ENCODE data around the gene ASGR1. TPM values are rescaled to one million over a fixed set of nuclear protein-coding genes. Genes with fewer than 3 reads are reported as not detected.

Gene ASGR1
- total and polyA plus RNA-seq, 12 donors, result 0.32 to 1.2 (median 0.58) TPM; not detected in 2

DNA sequence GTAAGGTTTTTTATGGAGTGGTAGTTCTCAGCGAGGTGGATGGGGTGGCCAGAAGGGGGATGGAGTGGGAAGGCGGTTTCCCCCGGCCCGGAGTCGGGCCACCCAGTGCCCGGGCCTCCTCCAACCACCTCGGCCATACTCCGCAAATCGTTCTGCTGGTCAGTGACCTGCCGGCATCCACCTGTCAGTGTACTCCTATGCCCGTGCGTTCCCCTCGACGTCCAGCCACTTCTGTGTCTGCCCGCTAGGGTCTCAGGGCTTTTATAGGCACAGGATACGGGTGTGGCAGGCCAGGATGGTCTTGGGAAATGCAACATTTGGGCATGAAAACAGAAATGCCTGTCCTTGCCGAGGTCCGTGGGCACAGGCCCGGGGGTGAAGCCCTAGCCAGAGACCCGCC lies 45.3 kb downstream of the ASGR1 start:
- Histone ChIP-seq H3K27ac (peak overlapping the region in 2 of 10 donors; percentile 31 to 88), H3K4me1 (peaks cover 0 to 52% (median 6%) of the 10 kb centered on the region in 9 donors), H3K36me3 (no peaks in the 10 kb centered on the region), H3K27me3 (peaks cover 0 to 74% (median 62%) of the 10 kb centered on the region in 7 donors), H3K9me3 (no peaks in the 10 kb centered on the region), H3K4me3 (peak overlapping the region in 1 of 10 donors; percentile 12)
- ATAC-seq, result peak in 1 of 8 donors; percentile 22
- intact Hi-C loops (cut with DNase I), result loop anchor here in 5 of 10 donors (2.0 to 10.0 kb wide), 3 partner anchors 79 to 229 kb away; no protein-coding TSS in a partner anchor
- no peak for DNase-seq
- WGBS, 2 donors, result 70 to 82% methylated on average over 20 of the region's 20 CpGs
- TF ChIP-seq, protein P1, sequence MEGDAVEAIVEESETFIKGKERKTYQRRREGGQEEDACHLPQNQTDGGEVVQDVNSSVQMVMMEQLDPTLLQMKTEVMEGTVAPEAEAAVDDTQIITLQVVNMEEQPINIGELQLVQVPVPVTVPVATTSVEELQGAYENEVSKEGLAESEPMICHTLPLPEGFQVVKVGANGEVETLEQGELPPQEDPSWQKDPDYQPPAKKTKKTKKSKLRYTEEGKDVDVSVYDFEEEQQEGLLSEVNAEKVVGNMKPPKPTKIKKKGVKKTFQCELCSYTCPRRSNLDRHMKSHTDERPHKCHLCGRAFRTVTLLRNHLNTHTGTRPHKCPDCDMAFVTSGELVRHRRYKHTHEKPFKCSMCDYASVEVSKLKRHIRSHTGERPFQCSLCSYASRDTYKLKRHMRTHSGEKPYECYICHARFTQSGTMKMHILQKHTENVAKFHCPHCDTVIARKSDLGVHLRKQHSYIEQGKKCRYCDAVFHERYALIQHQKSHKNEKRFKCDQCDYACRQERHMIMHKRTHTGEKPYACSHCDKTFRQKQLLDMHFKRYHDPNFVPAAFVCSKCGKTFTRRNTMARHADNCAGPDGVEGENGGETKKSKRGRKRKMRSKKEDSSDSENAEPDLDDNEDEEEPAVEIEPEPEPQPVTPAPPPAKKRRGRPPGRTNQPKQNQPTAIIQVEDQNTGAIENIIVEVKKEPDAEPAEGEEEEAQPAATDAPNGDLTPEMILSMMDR (IDR thresholded peaks at IDR 0.05), result no peak

DNA sequence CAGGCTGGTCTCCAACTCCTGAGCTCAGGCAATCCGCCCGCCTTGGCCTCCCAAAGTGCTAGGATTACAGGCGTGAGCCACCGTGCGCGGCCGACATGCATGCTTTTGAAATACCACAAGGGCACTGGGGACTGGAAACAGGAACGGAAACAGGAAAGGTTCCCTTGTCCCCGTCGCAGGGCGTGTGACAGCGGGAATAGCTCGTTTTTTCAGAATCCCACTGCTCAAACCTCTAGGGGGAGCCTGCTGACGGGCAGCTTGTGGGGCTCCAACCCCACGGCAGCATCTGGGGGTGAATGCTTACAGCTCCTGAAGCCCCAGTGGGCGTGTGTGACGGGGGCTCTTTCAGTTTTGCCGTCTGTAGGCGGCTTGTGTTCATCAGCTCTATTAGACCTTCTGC lies 45.7 kb downstream of the ASGR1 start:
- DNase-seq, result peak; percentile 38
- H3K27ac ChIP-seq, result peak overlapping the region in 2 of 10 donors; percentile 31 to 88
- peak in 6 of 8 donors; percentile 11 to 43 (median 32) for ATAC-seq
- peaks cover 0 to 52% (median 6%) of the 10 kb centered on the region in 9 donors for H3K4me1 ChIP-seq
- intact Hi-C loops (cut with DNase I), result loop anchor here in 4 of 10 donors (10.0 kb wide), 2 partner anchors 219 to 229 kb away; no protein-coding TSS in a partner anchor
- WGBS, 2 donors, result 11 to 16% methylated on average over 19 of the region's 19 CpGs
- H3K4me3 ChIP-seq, result peak overlapping the region in 2 of 10 donors; percentile 11 to 12
- no peaks in the 10 kb centered on the region for H3K9me3 ChIP-seq
- TF ChIP-seq, protein P1 (IDR thresholded peaks at IDR 0.05), result peak in 6 of 9 donors; percentile 16 to 56 (median 25)
- H3K36me3 ChIP-seq, result no peaks in the 10 kb centered on the region
- peaks cover 0 to 71% (median 58%) of the 10 kb centered on the region in 7 donors for H3K27me3 ChIP-seq

DNA sequence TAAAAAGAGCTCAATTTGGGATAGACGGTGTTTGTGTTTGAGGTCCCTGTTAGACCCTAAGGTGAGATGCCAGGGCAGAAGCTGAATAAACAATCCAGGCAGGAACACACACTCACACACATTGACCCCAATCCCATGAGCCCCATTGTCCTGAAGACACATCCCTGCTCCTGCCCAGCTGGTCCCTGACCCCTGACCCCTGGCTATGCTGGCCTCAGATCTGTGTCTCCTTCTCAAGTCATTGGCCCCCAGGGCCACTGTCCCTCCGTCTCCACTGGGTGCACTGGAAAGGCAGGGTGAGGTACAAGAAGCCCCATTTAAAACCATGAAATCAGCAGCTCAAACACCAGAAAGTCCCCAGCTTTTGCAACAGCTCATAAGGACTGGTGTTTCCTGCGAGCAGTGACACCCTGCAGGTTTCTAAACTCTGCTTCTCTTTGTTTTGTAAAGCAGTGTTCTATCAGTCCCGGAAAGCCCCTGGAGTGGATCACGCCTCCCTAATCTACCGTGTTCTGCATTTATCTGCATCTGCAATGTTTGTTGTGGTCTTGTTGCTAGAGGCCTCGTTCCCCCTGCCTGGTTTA lies 46.6 kb downstream of the ASGR1 start:
- peak in 2 of 8 donors; percentile 10 to 34 for ATAC-seq
- Histone ChIP-seq H3K4me3 (peak overlapping the region in 4 of 10 donors; percentile 10 to 50 (median 35)), H3K27me3 (peaks cover 0 to 68% (median 55%) of the 10 kb centered on the region in 7 donors), H3K4me1 (peaks cover 0 to 52% (median 6%) of the 10 kb centered on the region in 9 donors), H3K9me3 (no peaks in the 10 kb centered on the region), H3K36me3 (no peaks in the 10 kb centered on the region), H3K27ac (peak overlapping the region in 4 of 10 donors; percentile 25 to 88 (median 41))
- intact Hi-C loops (cut with DNase I), result loop anchor here in 4 of 10 donors (10.0 kb wide), 2 partner anchors 218 to 228 kb away; no protein-coding TSS in a partner anchor
- no peak for DNase-seq
- WGBS, 2 donors, result 32 to 40% methylated on average over 7 of the region's 7 CpGs
- TF ChIP-seq, protein P1 (IDR thresholded peaks at IDR 0.05), result no peak

DNA sequence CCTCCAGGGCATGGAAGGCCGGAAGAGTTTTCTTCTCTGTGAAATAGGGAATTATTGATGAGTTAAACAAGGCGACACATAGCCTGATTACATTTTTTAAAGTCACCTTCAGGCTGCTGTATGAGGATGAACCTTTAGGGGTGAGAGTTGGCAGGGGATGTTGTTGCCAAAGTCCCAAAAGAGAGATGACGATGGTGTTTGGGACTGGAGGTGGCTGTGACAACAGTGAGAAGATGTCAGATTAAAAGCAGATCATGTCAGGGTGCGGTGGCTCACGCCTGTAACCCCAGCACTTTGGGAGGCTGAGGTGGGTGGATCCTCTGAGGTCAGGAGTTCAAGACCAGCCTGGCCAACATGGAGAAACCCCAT lies 47.8 kb downstream of the ASGR1 start:
- H3K27me3 ChIP-seq, result peaks cover 0 to 64% (median 43%) of the 10 kb centered on the region in 7 donors
- peak overlapping the region in 6 of 10 donors; percentile 20 to 88 (median 30) for H3K27ac ChIP-seq

More for the DNA sequence above, 47.8 kb downstream of the ASGR1 start:
- 83 to 84% methylated on average over 5 of the region's 5 CpGs for WGBS, 2 donors
- Histone ChIP-seq H3K4me3 (peak overlapping the region in 6 of 10 donors; percentile 4 to 50 (median 30)), H3K9me3 (no peaks in the 10 kb centered on the region), H3K36me3 (no peaks in the 10 kb centered on the region), H3K4me1 (peaks cover 0 to 47% (median 6%) of the 10 kb centered on the region in 9 donors)
- ATAC-seq (no peak), DNase-seq (no peak)
- TF ChIP-seq, protein P1 (IDR thresholded peaks at IDR 0.05), result no peak
- intact Hi-C loops (cut with DNase I), result loop anchor here in 4 of 10 donors (10.0 kb wide), 2 partner anchors 217 to 227 kb away; no protein-coding TSS in a partner anchor

Data from heart right ventricle (tissue), 16 donors.